LNCAP (cell line): ENCODE results near the gene TSKU.

ENCODE experiments used
- TF ChIP-seq, protein P1 (sequence below): fragments of 450-650 bp; IDR thresholded peaks from 2 replicates; pipeline ENCODE4 v1.5.1; 2017; ENCODE audit warnings: mild to moderate bottlenecking

Gene TSKU

DNA sequence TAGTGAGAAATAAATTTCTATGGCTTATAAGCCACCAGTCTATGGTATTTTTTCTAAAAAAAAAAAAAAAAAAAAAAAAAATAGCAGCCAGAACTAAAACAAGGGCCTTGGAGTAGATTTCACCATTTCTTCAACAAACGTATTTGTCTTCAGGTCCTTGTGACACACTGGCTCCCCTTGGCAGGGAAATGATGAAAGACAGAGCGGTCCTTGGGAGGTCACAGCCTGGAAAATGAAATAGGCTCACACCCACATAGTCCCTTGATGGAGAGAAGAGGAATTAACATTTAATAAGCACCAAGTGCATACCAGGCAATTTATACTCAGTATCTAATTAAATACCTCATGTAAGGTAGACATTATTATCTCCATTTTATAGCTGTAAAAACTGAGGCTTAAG lies 51.9 kb downstream of the TSKU start:
- TF ChIP-seq, protein P1, sequence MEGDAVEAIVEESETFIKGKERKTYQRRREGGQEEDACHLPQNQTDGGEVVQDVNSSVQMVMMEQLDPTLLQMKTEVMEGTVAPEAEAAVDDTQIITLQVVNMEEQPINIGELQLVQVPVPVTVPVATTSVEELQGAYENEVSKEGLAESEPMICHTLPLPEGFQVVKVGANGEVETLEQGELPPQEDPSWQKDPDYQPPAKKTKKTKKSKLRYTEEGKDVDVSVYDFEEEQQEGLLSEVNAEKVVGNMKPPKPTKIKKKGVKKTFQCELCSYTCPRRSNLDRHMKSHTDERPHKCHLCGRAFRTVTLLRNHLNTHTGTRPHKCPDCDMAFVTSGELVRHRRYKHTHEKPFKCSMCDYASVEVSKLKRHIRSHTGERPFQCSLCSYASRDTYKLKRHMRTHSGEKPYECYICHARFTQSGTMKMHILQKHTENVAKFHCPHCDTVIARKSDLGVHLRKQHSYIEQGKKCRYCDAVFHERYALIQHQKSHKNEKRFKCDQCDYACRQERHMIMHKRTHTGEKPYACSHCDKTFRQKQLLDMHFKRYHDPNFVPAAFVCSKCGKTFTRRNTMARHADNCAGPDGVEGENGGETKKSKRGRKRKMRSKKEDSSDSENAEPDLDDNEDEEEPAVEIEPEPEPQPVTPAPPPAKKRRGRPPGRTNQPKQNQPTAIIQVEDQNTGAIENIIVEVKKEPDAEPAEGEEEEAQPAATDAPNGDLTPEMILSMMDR: no peak

GRCh38 chr11:76835928-76836612 lies 52.9 kb downstream of the TSKU start:
- TF ChIP-seq, protein P1: no peak

GRCh38 chr11:76836613-76837291 lies 53.6 kb downstream of the TSKU start:
- TF ChIP-seq, protein P1: no peak

DNA sequence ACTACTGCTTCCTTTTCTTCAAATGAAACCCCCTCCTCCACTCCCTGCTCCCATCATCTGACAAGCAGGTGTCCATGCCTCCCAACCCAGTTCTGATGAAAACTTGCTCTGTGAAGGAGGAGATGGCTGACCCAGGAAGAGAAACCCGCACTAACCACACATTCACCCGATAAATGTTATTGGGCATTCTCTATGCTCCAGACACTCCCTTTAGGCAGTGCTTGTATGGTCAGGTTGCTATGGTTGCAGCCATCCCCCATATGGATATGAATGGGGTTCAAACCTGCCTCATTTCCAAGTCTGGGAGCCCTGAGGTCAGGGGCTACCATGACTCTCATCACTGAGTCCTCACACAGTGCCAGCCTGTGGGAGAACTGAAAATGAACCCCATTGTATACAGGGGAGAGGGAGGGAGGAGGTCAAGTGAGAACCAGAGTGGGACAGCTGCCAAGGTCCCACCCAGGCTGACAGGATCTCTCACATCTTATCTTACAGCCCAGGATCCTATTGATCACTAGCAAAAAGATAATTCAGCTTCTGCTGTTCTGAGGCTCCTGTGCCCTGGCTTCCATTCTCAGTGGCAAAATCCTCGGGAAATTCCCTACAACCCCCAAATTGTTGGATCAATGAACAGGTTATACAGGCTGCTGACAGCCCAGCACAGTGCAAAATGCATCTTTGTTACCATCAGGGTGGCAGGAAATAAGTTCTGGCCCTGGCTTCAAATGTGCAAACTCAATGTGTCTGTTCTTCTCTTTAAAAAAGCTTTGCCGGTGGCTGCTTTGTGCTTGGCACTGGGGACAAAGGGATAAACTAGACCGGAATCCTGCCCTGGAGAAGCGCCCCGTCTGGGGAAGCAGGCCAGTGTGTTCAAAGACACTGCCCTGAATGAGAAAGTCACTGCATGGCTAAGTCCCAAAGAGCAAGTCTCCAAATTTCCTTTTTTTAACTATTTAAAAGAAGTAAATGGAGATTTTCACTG lies 54.8 kb downstream of the TSKU start:
- TF ChIP-seq, protein P1: no peak

DNA sequence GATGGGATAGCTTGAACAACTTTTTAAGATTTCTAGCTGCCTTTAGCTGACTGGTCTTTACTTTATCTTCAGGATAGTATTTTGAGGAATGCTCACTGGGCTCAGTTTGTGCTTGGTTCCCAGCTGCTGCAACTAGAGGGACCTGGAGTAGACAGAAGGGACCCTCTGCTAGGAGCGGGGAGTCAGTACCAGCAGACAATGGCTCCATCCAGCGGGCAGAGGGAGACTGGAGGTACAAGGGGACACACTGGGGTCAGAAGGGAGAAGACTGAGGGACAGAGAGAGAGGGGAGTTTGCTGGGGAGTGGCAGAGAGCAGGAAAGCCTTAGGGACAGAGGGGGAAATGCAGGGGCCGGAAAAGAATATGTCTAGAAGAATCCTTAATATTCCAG lies 55.5 kb downstream of the TSKU start:
- TF ChIP-seq, protein P1: no peak

GRCh38 chr11:76839311-76839710 lies 56.2 kb downstream of the TSKU start:
- TF ChIP-seq, protein P1: no peak

DNA sequence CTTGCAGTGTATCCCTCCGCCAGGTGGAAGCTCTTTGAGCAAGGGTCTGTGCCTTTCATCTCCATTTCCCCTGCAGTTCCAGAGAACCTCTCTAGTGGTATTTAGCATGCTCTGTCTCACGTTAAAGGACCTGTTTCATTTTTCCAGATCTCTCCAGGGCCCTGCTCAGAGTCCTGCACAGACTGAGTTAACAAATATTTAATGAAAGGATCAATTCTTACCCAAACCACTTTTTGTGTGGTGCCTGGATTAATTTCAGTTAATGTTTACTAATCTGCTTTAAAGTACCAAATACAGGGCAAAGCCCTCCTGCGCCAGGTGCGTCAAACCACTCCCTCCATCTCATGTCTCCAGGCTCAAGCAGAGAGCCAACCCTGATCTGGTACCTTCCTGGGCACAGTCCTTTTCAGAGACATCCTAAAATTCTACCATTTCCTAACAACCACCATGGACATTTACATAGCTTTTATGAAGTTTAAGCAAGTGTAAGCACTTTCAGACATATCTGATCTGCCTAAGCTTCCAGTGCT lies 58.8 kb downstream of the TSKU start:
- TF ChIP-seq, protein P1: no peak
